Measurements from ENCODE around the gene SLC15A5.

The SLC15A5 gene

GRCh38 chr12:16246264-16246663, 31.2 kb downstream of the SLC15A5 start:
- ATAC-seq = no peak

GRCh38 chr12:16245209-16245608, 32.3 kb downstream of the SLC15A5 start:
- no peak for ATAC-seq
- no peak for TF ChIP-seq ZFP3 (CRISPR knock-in tag; IDR thresholded peaks at IDR 0.05)
- no peak for TF ChIP-seq SNAI2 (CRISPR knock-in tag; IDR thresholded peaks at IDR 0.05)
- TF ChIP-seq CREB5 (CRISPR knock-in tag; IDR thresholded peaks at IDR 0.05; ENCODE audit: low read depth) = no peak
- TF ChIP-seq PATZ1 (CRISPR knock-in tag; IDR thresholded peaks at IDR 0.05; ENCODE audit: borderline replicate concordance) = no peak
- no peak for TF ChIP-seq ARNTL (CRISPR knock-in tag; IDR thresholded peaks at IDR 0.05; ENCODE audit: borderline replicate concordance, low read depth)
- no peak for TF ChIP-seq ZFP30 (CRISPR knock-in tag; IDR thresholded peaks at IDR 0.05)
- no peak for TF ChIP-seq TOX (CRISPR knock-in tag; IDR thresholded peaks at IDR 0.05; ENCODE audit: borderline replicate concordance)
- TF ChIP-seq RARB (CRISPR knock-in tag; IDR thresholded peaks at IDR 0.05) = no peak
- TF ChIP-seq CSDC2 (CRISPR knock-in tag; IDR thresholded peaks at IDR 0.05) = no peak
- no peak for TF ChIP-seq ESRRG (CRISPR knock-in tag; IDR thresholded peaks at IDR 0.05)

More at GRCh38 chr12:16246264-16246663, 31.2 kb downstream of the SLC15A5 start:
- TF ChIP-seq TSHZ2 (CRISPR knock-in tag; IDR thresholded peaks at IDR 0.05) = no peak
- TF ChIP-seq ZNF70 (CRISPR knock-in tag; IDR thresholded peaks at IDR 0.05) = no peak
- TF ChIP-seq BACH2 (CRISPR knock-in tag; IDR thresholded peaks at IDR 0.05; ENCODE audit: borderline replicate concordance) = no peak
- TF ChIP-seq GLIS3 (CRISPR knock-in tag; IDR thresholded peaks at IDR 0.05) = no peak
- TF ChIP-seq CSDC2 (CRISPR knock-in tag; IDR thresholded peaks at IDR 0.05) = no peak
- TF ChIP-seq ZNF565 (CRISPR knock-in tag; conservative IDR thresholded peaks at IDR 0.05; ENCODE audit: low read depth) = no peak
- TF ChIP-seq RARB (CRISPR knock-in tag; IDR thresholded peaks at IDR 0.05) = no peak
- TF ChIP-seq OSR1 (CRISPR knock-in tag; IDR thresholded peaks at IDR 0.05) = no peak
- no peak for TF ChIP-seq TCF4 (CRISPR knock-in tag; IDR thresholded peaks at IDR 0.05; ENCODE audit: borderline replicate concordance)
- no peak for TF ChIP-seq ISL1 (CRISPR knock-in tag; IDR thresholded peaks at IDR 0.05)
- TF ChIP-seq ESRRG (CRISPR knock-in tag; IDR thresholded peaks at IDR 0.05) = no peak
- no peak for TF ChIP-seq ZFP30 (CRISPR knock-in tag; IDR thresholded peaks at IDR 0.05)

- ATAC-seq = no peak
- TF ChIP-seq CSDC2 (CRISPR knock-in tag; IDR thresholded peaks at IDR 0.05) = no peak
These were observed 33.7 kb downstream of the SLC15A5 start for GRCh38 chr12:16243487-16244412.

- no peak for TF ChIP-seq ZC3H10 (CRISPR knock-in tag; IDR thresholded peaks at IDR 0.05)
- TF ChIP-seq CSRNP3 (CRISPR knock-in tag; IDR thresholded peaks at IDR 0.05) = no peak
- no peak for TF ChIP-seq TOX (CRISPR knock-in tag; IDR thresholded peaks at IDR 0.05; ENCODE audit: borderline replicate concordance)
- TF ChIP-seq POU6F1 (CRISPR knock-in tag; IDR thresholded peaks at IDR 0.05; ENCODE audit: borderline replicate concordance, low read depth) = no peak
- TF ChIP-seq CSDC2 (CRISPR knock-in tag; IDR thresholded peaks at IDR 0.05) = no peak
- TF ChIP-seq PATZ1 (CRISPR knock-in tag; IDR thresholded peaks at IDR 0.05; ENCODE audit: borderline replicate concordance) = no peak
- TF ChIP-seq PPARA (CRISPR knock-in tag; IDR thresholded peaks at IDR 0.05; ENCODE audit: borderline replicate concordance) = no peak
- no peak for TF ChIP-seq OSR1 (CRISPR knock-in tag; IDR thresholded peaks at IDR 0.05)
- no peak for ATAC-seq
These were observed 36.1 kb downstream of the SLC15A5 start for GRCh38 chr12:16241346-16241745.

Data from SK-N-SH treated with all-trans-retinoic acid at 6 μM for 48 hours (cell line).